CD4-positive, alpha-beta T cell (primary cell): Measurements from ENCODE around the gene EMC7. TPM values are rescaled to one million over a fixed set of nuclear protein-coding genes. Genes with fewer than 3 reads are reported as not detected.

Experiments
- ATAC-seq: fragments of 200-7000 bp; cut with Tn5 transposase; one replicate; pipeline ENCODE4 v1.10.0; 2022; ENCODE audit warnings: mild to moderate bottlenecking; ENCODE audit not compliant: poor library complexity
- CTCF ChIA-PET: fragments of 350-600 bp; sonication (Branson Sonifier 250); formaldehyde crosslinking; loops from one replicate; lab custom pipeline; 2021; ENCODE audit warnings: antibody characterized with exemption, inconsistent platforms; lab: Charles Lee
- POLR2A ChIA-PET: fragments of 350-600 bp; sonication (Branson Sonifier 250); formaldehyde crosslinking; loops from one replicate; lab custom pipeline; 2021; ENCODE audit warnings: antibody characterized with exemption, inconsistent platforms; lab: Charles Lee
- DNase-seq, 14 experiments: peaks; one replicate each; pipeline ENCODE4 v3.0.0-alpha.2; 2013 to 2020; ENCODE audit warnings: mixed read lengths in 2 of 14
- H3K27ac ChIP-seq, 2 donors: one replicate each; pipeline versions ENCODE4 v1.5.1 to v1.7.0; 2013; ENCODE audit warnings: low read length in 2 of 2, low read depth in 1 of 2, mild to moderate bottlenecking in 1 of 2
- H3K27me3 ChIP-seq, 2 experiments: 1 replicate in 1 of 2; 2 replicates in 1 of 2; pipeline versions ENCODE4 v1.6.1 to v1.7.0; 2013; ENCODE audit warnings: low read length in 2 of 2, control low read depth in 1 of 2, mild to moderate bottlenecking in 1 of 2, moderate library complexity in 1 of 2; ENCODE audit not compliant: insufficient read depth in 2 of 2, control insufficient read depth in 1 of 2
- H3K36me3 ChIP-seq: one replicate; pipeline ENCODE4 v1.6.1; 2013; ENCODE audit warnings: low read length, control low read depth; ENCODE audit not compliant: insufficient read depth
- H3K4me1 ChIP-seq: one replicate; pipeline ENCODE4 v1.6.1; 2013; ENCODE audit warnings: low read length, control low read depth; ENCODE audit not compliant: insufficient read depth
- H3K4me3 ChIP-seq: one replicate; pipeline ENCODE4 v1.5.1; 2013; ENCODE audit warnings: mild to moderate bottlenecking, low read length, moderate library complexity
- H3K9me3 ChIP-seq, 2 experiments: 1 replicate in 1 of 2; 2 replicates in 1 of 2; pipeline versions ENCODE4 v1.6.1 to v1.7.0; 2013; ENCODE audit warnings: low read length in 2 of 2, mild to moderate bottlenecking in 2 of 2, control low read depth in 1 of 2, moderate library complexity in 1 of 2; ENCODE audit not compliant: control insufficient read depth in 1 of 2, insufficient read depth in 1 of 2
- H3K27ac Mint-ChIP-seq: one replicate; pipeline ENCODE4 v1.8.0; 2020; ENCODE audit warnings: mixed read lengths
- H3K27me3 Mint-ChIP-seq: one replicate; pipeline ENCODE4 v1.8.0; 2021; ENCODE audit warnings: mixed read lengths
- H3K36me3 Mint-ChIP-seq: one replicate; pipeline ENCODE4 v1.8.0; 2021; ENCODE audit warnings: low read depth, mixed read lengths
- H3K4me1 Mint-ChIP-seq: one replicate; pipeline ENCODE4 v1.8.0; 2021; ENCODE audit warnings: low read depth, mixed read lengths
- H3K4me3 Mint-ChIP-seq: one replicate; pipeline ENCODE4 v1.8.0; 2020; ENCODE audit warnings: mild to moderate bottlenecking, mixed read lengths
- H3K9me3 Mint-ChIP-seq: one replicate; pipeline ENCODE4 v1.8.0; 2020; ENCODE audit warnings: mixed read lengths
- intact Hi-C, 2 experiments: fragments of 100-400 bp; cut with DNase I in 1 of 2; cut with micrococcal nuclease in 1 of 2; formaldehyde crosslinking; loops; one replicate each; pipeline versions ENCODE4 v1.15.1 to v1.9.0; 2023 to 2025; cut with DNase I, micrococcal nuclease
- polyA plus RNA-seq, 2 donors: library from polyadenylated mRNA; unstranded; fragments of 120-200 nt; gene quantifications; one replicate each; pipeline ENCODE4 v1.2.1, GENCODE V29; 2013
- total RNA-seq, 174 experiments: library from RNA in 2 of 174; stranded (reverse) in 2 of 174; gene quantifications; one replicate each; pipeline ENCODE4 v1.2.3 and lab custom pipeline; 2021 to 2026
- TF ChIP-seq, protein P1 (sequence below): fragments of 200-600 bp; IDR thresholded peaks from one replicate; pipeline ENCODE4 v1.8.0; 2022; ENCODE audit warnings: antibody characterized with exemption, mild to moderate bottlenecking

EMC7 gene
- 10 to 100 TPM; 54.0 to 54.6 TPM for total RNA-seq
- 42.5 TPM for polyA plus RNA-seq (2013, experiment 1 of 2)
- polyA plus RNA-seq (2013, experiment 2 of 2), result 40.7 TPM
- total RNA-seq (lab: John Stamatoyannopoulos, UW), result 9.6 to 65.1 (median 28.9) reads per million in 172 experiments

GRCh38 chr15:34101366-34102174 is at the start of gene EMC7, which contains the start of gene PGBD4:
Gene EMC7, minus strand, starts transcription at chr15:34101862. Its CDS starts 23 bp downstream, at chr15:34101839.
Gene PGBD4, plus strand, starts transcription at chr15:34102083. Its CDS starts 449 bp downstream, at chr15:34102532.
- Mint-ChIP-seq H3K36me3 (peaks cover 45% of the 10 kb centered on the region), H3K4me3 (peak within 1 kb of the TSS; percentile 91), H3K27ac (peak within 1 kb of the TSS; percentile 96), H3K27me3 (no peaks in the 10 kb centered on the region), H3K4me1 (peaks cover 54% of the 10 kb centered on the region), H3K9me3 (peaks cover 9% of the 10 kb centered on the region)
- Histone ChIP-seq H3K27me3 (no peaks in the 10 kb centered on the region), H3K9me3 (no peaks in the 10 kb centered on the region), H3K4me1 (peaks cover 20% of the 10 kb centered on the region), H3K4me3 (peak within 1 kb of the TSS; percentile 80), H3K27ac (peak within 1 kb of the TSS; percentile 86 to 97), H3K36me3 (no peaks in the 10 kb centered on the region)
- DNase-seq (peak; percentile 97 to 100 (median 99)), ATAC-seq (peak; percentile 96)
- intact Hi-C loops, result loop anchor here (1.0 to 5.0 kb wide), 7 partner anchors 61 to 886 kb away; partner anchors contain the start of genes AVEN (in 1 of the 2), EMC4 (in 1 of the 2), LPCAT4 (in 1 of the 2) and SLC12A6 (in 1 of the 2)
- ChIA-PET CTCF (interaction anchor here (0.7 to 2.1 kb wide), 2 partner anchors 108 to 265 kb away, joined by 3 to 9 read pairs; partner anchors contain the start of genes KATNBL1 and LPCAT4), POLR2A (interaction anchor here (0.6 to 2.7 kb wide), 22 partner anchors 8 to 887 kb away, joined by 3 to 38 read pairs (median 4); partner anchors contain the start of genes AQR, AVEN, EMC4 and GOLGA8A)
- TF ChIP-seq, protein P1, sequence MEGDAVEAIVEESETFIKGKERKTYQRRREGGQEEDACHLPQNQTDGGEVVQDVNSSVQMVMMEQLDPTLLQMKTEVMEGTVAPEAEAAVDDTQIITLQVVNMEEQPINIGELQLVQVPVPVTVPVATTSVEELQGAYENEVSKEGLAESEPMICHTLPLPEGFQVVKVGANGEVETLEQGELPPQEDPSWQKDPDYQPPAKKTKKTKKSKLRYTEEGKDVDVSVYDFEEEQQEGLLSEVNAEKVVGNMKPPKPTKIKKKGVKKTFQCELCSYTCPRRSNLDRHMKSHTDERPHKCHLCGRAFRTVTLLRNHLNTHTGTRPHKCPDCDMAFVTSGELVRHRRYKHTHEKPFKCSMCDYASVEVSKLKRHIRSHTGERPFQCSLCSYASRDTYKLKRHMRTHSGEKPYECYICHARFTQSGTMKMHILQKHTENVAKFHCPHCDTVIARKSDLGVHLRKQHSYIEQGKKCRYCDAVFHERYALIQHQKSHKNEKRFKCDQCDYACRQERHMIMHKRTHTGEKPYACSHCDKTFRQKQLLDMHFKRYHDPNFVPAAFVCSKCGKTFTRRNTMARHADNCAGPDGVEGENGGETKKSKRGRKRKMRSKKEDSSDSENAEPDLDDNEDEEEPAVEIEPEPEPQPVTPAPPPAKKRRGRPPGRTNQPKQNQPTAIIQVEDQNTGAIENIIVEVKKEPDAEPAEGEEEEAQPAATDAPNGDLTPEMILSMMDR, result no peak

DNA sequence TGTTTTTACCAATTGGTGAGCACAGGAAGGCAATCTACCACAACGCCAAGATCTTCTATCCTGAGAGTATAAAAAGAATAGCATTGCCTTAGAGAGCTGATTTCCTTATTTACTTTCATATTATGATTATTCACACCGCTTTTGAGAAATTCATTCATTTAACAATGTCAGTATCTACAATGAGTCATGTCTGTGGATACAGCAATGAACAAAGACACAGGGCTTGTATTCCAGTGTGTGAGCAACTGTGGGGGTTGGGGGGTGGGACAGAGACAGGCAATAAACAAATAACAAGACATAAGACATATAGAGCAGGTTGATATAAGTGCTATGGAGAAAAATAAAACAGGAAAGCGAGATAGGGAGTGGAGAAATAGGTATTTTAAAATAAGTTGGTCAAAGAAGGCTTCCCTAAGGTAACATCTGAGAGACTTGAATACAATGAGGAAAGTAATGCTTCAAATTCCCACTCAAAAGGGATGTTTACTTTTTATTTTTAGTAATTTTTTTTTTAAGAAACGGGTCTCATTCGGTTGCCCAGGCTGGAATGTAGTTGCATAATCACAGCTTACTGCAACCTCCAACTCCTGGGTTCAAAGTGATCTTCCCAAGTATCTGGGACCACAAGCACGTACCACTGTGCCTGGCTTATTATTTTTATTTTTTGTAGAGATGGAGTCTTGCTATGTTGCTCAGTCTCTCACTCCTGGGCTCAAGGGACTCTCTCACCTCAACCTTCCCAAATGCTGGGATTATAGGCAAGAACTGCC is 45.9 kb upstream of the EMC7 start:
- intact Hi-C loops, result no loop called here

GRCh38 chr15:34133511-34133910 is 31.8 kb upstream of the EMC7 start:
- Histone ChIP-seq H3K27ac (no peak overlapping the region), H3K4me3 (no peak overlapping the region), H3K27me3 (no peaks in the 10 kb centered on the region), H3K9me3 (no peaks in the 10 kb centered on the region), H3K4me1 (no peaks in the 10 kb centered on the region), H3K36me3 (no peaks in the 10 kb centered on the region)
- Mint-ChIP-seq H3K9me3 (no peaks in the 10 kb centered on the region), H3K4me3 (no peak overlapping the region), H3K4me1 (no peaks in the 10 kb centered on the region), H3K27me3 (no peaks in the 10 kb centered on the region), H3K27ac (no peak overlapping the region), H3K36me3 (no peaks in the 10 kb centered on the region)
- TF ChIP-seq, protein P1, result no peak
- ChIA-PET CTCF (no interaction called here), POLR2A (no interaction called here)
- ATAC-seq (no peak), DNase-seq (no peak)
- intact Hi-C loops, result no loop called here

More for the DNA sequence above, 45.9 kb upstream of the EMC7 start:
- H3K27me3 Mint-ChIP-seq, result no peaks in the 10 kb centered on the region
- H3K27me3 ChIP-seq, result no peaks in the 10 kb centered on the region
- no peak overlapping the region for H3K4me3 ChIP-seq
- H3K9me3 ChIP-seq, result no peaks in the 10 kb centered on the region
- H3K36me3 Mint-ChIP-seq, result peaks cover 75% of the 10 kb centered on the region
- POLR2A ChIA-PET, result no interaction called here
- TF ChIP-seq, protein P1, result no peak
- H3K4me1 ChIP-seq, result no peaks in the 10 kb centered on the region
- DNase-seq (no peak), ATAC-seq (no peak)
- no peak overlapping the region for H3K27ac Mint-ChIP-seq
- H3K9me3 Mint-ChIP-seq, result no peaks in the 10 kb centered on the region
- H3K36me3 ChIP-seq, result peaks cover 31% of the 10 kb centered on the region
- no peak overlapping the region for H3K4me3 Mint-ChIP-seq
- no peaks in the 10 kb centered on the region for H3K4me1 Mint-ChIP-seq
- no peak overlapping the region for H3K27ac ChIP-seq
- CTCF ChIA-PET, result no interaction called here
